K562 (cell line): Measurements from ENCODE around the gene MMS22L. TPM values are rescaled to one million over a fixed set of nuclear protein-coding genes. Genes with fewer than 3 reads are reported as not detected.

ENCODE experiments used
- ASH1L ChIP-seq: fragments of 450-650 bp; IDR thresholded peaks from 2 replicates; pipeline ENCODE4 v1.6.1; 2018; ENCODE audit warnings: borderline replicate concordance, mild to moderate bottlenecking, low read depth; ENCODE audit not compliant: partially characterized antibody
- BHLHE40 ChIP-seq: IDR thresholded peaks from 2 replicates; pipeline ENCODE4 v1.6.1; 2011; ENCODE audit warnings: low read length, improper control_type of control experiment
- EP400 ChIP-seq: fragments of 450-650 bp; IDR thresholded peaks from 2 replicates; pipeline ENCODE4 v1.6.1; 2017; ENCODE audit warnings: antibody characterized with exemption, mild to moderate bottlenecking, moderate library complexity
- MAX ChIP-seq: sonication (generic); formaldehyde crosslinking; IDR thresholded peaks from 2 replicates; pipeline ENCODE4 v1.9.0; 2022; ENCODE audit warnings: mild to moderate bottlenecking, missing genetic modification reagents
- MED1 ChIP-seq: sonication (generic); formaldehyde crosslinking; IDR thresholded peaks from 2 replicates; pipeline ENCODE4 v1.8.1; 2023; ENCODE audit warnings: missing genetic modification reagents, borderline replicate concordance
- NELFE ChIP-seq: IDR thresholded peaks from 2 replicates; pipeline ENCODE4 v1.6.1; 2011; ENCODE audit warnings: mild to moderate bottlenecking; ENCODE audit not compliant: insufficient read depth, insufficient read length
- NFRKB ChIP-seq: fragments of 450-650 bp; IDR thresholded peaks from 2 replicates; pipeline ENCODE4 v1.6.1; 2016; ENCODE audit warnings: low read depth
- PHF21A ChIP-seq: fragments of 450-650 bp; IDR thresholded peaks from 2 replicates; pipeline ENCODE4 v1.6.1; 2017; ENCODE audit warnings: low read depth, borderline replicate concordance
- PPARD ChIP-seq: fragments of 250-450 bp; sonication (Bioruptor Pico); IDR thresholded peaks from 2 replicates; pipeline ENCODE4 v1.8.0; 2022; ENCODE audit warnings: inconsistent platforms, mild to moderate bottlenecking, moderate library complexity
- RB1 ChIP-seq: fragments of 450-650 bp; IDR thresholded peaks from 2 replicates; pipeline ENCODE4 v1.6.1; 2017; ENCODE audit warnings: low read depth, mild to moderate bottlenecking
- SMC3 ChIP-seq: conservative IDR thresholded peaks from 2 replicates; pipeline ENCODE4 v1.6.1; 2011; ENCODE audit warnings: low read depth, low read length, improper control_type of control experiment; ENCODE audit not compliant: insufficient read depth
- SOX6 ChIP-seq: fragments of 450-650 bp; IDR thresholded peaks from 2 replicates; pipeline ENCODE4 v1.6.1; 2014; ENCODE audit warnings: mild to moderate bottlenecking
- SPI1 ChIP-seq: IDR thresholded peaks from 2 replicates; pipeline ENCODE4 v1.6.1; 2011; ENCODE audit warnings: low read depth, low read length, control low read depth, borderline replicate concordance
- TCF7L2 ChIP-seq: fragments of 150-350 bp; IDR thresholded peaks from 2 replicates; pipeline ENCODE4 v1.6.1; 2016; ENCODE audit warnings: low read depth, mild to moderate bottlenecking, low read length, moderate library complexity
- ZBTB1 ChIP-seq: sonication (generic); formaldehyde crosslinking; IDR thresholded peaks from 2 replicates; pipeline ENCODE4 v1.8.1; 2023; ENCODE audit warnings: missing genetic modification reagents, low read depth, mild to moderate bottlenecking, borderline replicate concordance
- ZBTB2 ChIP-seq: fragments of 450-650 bp; IDR thresholded peaks from 2 replicates; pipeline ENCODE4 v1.6.1; 2016; ENCODE audit warnings: antibody characterized with exemption
- ZBTB7A ChIP-seq: IDR thresholded peaks from 2 replicates; pipeline ENCODE4 v1.6.1; 2011; ENCODE audit warnings: low read depth, mild to moderate bottlenecking, low read length, moderate library complexity, borderline replicate concordance; ENCODE audit not compliant: control insufficient read depth
- ZFP30 ChIP-seq: fragments of 250-450 bp; sonication (Bioruptor Pico); IDR thresholded peaks from 2 replicates; pipeline ENCODE4 v1.8.0; 2022; ENCODE audit warnings: moderate library complexity, mild to moderate bottlenecking, inconsistent platforms, borderline replicate concordance
- ZNF778 ChIP-seq: fragments of 450-650 bp; formaldehyde crosslinking; IDR thresholded peaks from 2 replicates; pipeline ENCODE4 v1.4.0; 2020; ENCODE audit warnings: mild to moderate bottlenecking, moderate library complexity
- ZNF780A ChIP-seq: fragments of 250-450 bp; sonication (Bioruptor Pico); IDR thresholded peaks from 2 replicates; pipeline ENCODE4 v1.5.0; 2021; ENCODE audit warnings: mild to moderate bottlenecking
- polyA plus RNA-seq, 8 experiments: library from polyadenylated mRNA; depleted of rRNA in 4 of 8; stranded (reverse) in 5 of 8; unstranded in 3 of 8; fragments of >200 nt; fragmentation: Nextera tagmentation in 2 of 8; fragmentation: Illumina TruSeq in 1 of 8; extraction: Ambion mirVana in 2 of 8; extraction: Trizol in 1 of 8; gene quantifications; 2 replicates each; pipeline versions ENCODE4 v1.2.1 to v1.2.3, GENCODE V29; 2011 to 2014; ENCODE audit warnings: inconsistent platforms in 1 of 8, missing spikeins in 1 of 8
- total RNA-seq, 7 experiments: library from RNA; depleted of rRNA in 6 of 7; stranded (reverse); fragments of >200 nt in 6 of 7; fragmentation: Illumina TruSeq in 2 of 7; extraction: Trizol in 2 of 7; gene quantifications; 2 replicates each; pipeline versions ENCODE4 v1.2.1 to v1.2.3, GENCODE V29; 2011 to 2021; ENCODE audit warnings: low replicate concordance in 1 of 7
- TF ChIP-seq, protein P1 (sequence below): fragments of 450-650 bp; formaldehyde crosslinking; IDR thresholded peaks from 2 replicates; pipeline ENCODE4 v1.4.0; 2022; ENCODE audit warnings: mild to moderate bottlenecking, moderate library complexity
- TF ChIP-seq, protein P2 (sequence below), 2 experiments: fragments of 450-650 bp in 1 of 2; sonication (generic) in 1 of 2; formaldehyde crosslinking in 1 of 2; IDR thresholded peaks in 1 of 2; conservative IDR thresholded peaks in 1 of 2; 2 replicates each; pipeline versions ENCODE4 v1.6.1 to v1.8.1; 2016 to 2023; ENCODE audit warnings: mild to moderate bottlenecking in 2 of 2, moderate library complexity in 2 of 2, inconsistent platforms in 1 of 2, missing genetic modification reagents in 1 of 2

The MMS22L gene
- total and polyA plus RNA-seq, 9 of the 15 experiments (the other 6 are each of a cell fraction or from before 2014, with no cell fraction given), result 13.0 to 59.5 (median 26.9) TPM

GRCh38 chr6:97215157-97215769, 67.8 kb downstream of the MMS22L start (continued):
- no peak for TF ChIP-seq TCF7L2
- TF ChIP-seq, protein P1, sequence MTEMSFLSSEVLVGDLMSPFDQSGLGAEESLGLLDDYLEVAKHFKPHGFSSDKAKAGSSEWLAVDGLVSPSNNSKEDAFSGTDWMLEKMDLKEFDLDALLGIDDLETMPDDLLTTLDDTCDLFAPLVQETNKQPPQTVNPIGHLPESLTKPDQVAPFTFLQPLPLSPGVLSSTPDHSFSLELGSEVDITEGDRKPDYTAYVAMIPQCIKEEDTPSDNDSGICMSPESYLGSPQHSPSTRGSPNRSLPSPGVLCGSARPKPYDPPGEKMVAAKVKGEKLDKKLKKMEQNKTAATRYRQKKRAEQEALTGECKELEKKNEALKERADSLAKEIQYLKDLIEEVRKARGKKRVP (CRISPR knock-in tag), result no peak
- no peak for TF ChIP-seq ZNF778 (CRISPR knock-in tag)
- 0 out of 2 replicates have a peak, but pooled peaks have one; percentile 11 for TF ChIP-seq SMC3
- TF ChIP-seq MED1 (CRISPR knock-in tag), result no peak
- TF ChIP-seq ZBTB2, result no peak
- TF ChIP-seq, protein P2, sequence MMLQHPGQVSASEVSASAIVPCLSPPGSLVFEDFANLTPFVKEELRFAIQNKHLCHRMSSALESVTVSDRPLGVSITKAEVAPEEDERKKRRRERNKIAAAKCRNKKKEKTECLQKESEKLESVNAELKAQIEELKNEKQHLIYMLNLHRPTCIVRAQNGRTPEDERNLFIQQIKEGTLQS (IDR thresholded peaks at IDR 0.05), result peak; percentile 61; the same call in 1 of the 2 replicates
- TF ChIP-seq, protein P2 (CRISPR knock-in tag; conservative IDR thresholded peaks at IDR 0.05), result no peak
- no peak for TF ChIP-seq SPI1
- no peak for TF ChIP-seq EP400
- no peak for TF ChIP-seq RB1
- no peak for TF ChIP-seq MAX (CRISPR knock-in tag)
- TF ChIP-seq BHLHE40, result 0 out of 2 replicates have a peak, but pooled peaks have one; percentile 22
- no peak for TF ChIP-seq ASH1L
- TF ChIP-seq PHF21A, result no peak
- no peak for TF ChIP-seq NELFE
- no peak for TF ChIP-seq ZBTB7A
- TF ChIP-seq ZBTB1, result no peak
- peak; percentile 65; the same call in 1 of the 2 replicates for TF ChIP-seq SOX6
- no peak for TF ChIP-seq PPARD
- TF ChIP-seq ZNF780A, result no peak
- TF ChIP-seq NFRKB, result no peak
- no peak for TF ChIP-seq ZFP30 (CRISPR knock-in tag)
